Erythroblast (primary cell): ENCODE data around the gene WNT8A.
A peak's percentile ranks its signal among the peaks of the same experiment; 100 is the strongest.
"Not testable (repeated sequence)": the region's sequence is repeated elsewhere in the genome, so short reads cannot be mapped to it uniquely, and the experiment has no call there.

Experiments
- DNase-seq, 2 experiments: peaks; one replicate each; lab custom pipeline; 2025; lab: John Stamatoyannopoulos, UW
- GATA1 ChIP-seq: IDR thresholded peaks from 2 replicates; pipeline ENCODE4 v1.6.1; 2011; ENCODE audit warnings: low read depth, mild to moderate bottlenecking, control low read depth, low read length, moderate library complexity
- POLR2A ChIP-seq: IDR thresholded peaks from 2 replicates; pipeline ENCODE4 v1.6.1; 2011; ENCODE audit warnings: mild to moderate bottlenecking, low read length

WNT8A gene

DNA sequence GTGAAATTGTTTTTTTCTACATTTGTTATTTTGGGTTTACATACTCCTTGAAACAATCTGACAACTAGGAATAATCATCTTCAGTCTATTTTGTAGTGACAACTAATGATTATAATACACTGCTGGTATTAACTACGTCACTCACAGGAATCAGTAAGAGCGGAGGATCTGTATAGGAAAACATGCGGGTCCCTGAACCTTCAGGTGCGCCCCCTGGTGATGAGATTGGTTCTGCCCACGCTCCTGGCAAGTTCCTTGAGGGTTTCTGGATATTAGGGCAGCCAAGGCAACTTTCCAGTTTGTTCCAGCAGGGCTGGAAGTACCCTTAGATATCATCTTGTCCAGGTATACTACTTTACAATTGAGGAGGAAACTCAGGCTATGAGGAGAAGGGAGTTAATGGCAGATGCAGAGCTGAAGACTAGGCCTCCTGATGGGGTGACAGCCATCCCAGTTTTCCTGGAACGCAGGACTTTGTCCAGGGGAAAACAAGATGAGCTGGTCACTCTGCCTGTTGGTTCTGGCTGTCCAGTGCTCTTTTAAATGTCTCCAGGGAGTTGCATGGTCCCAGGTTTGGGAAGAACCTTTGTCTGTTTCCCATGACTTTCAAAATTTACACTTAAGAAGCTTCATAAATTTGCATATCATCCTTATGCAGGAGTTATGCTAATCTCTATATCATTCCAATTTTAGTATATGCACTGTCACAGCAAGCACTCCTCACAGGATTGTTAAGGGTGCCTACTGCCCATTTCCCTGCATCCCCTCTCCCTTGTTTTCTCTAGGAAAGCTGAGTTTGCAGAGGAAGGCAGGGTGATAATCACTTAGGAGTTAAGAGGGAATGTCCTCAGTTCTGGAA lies 14.9 kb upstream of the WNT8A start:
- peak; percentile 77 to 87 for DNase-seq

DNA sequence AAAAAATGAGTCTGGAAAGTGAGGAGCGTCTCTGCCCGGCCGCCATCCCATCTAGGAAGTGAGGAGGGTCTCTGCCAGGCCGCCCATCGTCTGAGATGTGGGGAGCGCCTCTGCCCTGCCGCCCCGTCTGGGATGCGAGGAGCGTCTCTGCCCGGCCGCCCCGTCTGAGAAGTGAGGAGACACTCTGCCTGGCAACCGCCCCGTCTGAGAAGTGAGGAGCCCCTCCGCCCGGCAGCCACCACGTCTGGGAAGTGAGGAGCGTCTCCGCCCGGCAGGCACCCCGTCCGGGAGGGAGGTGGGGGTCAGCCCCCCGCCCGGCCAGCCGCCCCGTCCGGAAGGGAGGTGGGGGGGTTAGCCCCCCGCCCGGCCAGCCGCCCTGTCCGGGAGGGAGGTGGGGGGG lies 13.8 kb upstream of the WNT8A start:
- DNase-seq: not testable (repeated sequence)

More for the DNA sequence above, 14.9 kb upstream of the WNT8A start:
- TF ChIP-seq GATA1 (no peak), POLR2A (no peak)

DNA sequence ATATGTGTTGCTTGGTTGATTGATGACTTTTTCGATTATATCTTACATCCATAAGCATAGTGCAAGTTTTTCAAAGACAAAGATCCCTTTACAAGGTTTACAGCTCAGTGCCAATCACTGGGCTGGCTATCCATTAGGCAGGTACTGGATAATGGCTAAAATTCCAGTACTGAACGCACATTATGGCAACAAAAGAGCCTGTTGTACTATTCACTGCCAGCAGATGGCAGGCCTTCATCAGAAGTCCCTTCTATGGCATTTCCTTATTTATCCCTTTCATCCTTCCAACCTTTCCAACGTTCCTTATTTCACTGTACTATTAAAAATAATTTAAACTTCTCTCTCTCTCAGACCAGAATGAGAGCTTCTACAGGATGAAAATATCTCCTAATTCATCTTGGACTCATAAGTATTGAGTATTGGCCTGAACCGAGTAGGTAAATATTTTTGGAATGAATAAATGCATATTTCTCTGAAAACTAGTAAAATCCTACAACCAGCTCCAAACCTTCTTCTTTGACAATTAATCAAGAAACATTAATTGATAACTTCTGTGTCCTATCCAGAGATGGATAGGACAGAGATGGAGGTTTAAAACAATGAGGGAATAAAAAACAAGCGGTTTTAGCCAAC lies 6.7 kb upstream of the WNT8A start:
- peak; percentile 56 to 70 for DNase-seq
- TF ChIP-seq POLR2A (no peak), GATA1 (no peak)

DNA sequence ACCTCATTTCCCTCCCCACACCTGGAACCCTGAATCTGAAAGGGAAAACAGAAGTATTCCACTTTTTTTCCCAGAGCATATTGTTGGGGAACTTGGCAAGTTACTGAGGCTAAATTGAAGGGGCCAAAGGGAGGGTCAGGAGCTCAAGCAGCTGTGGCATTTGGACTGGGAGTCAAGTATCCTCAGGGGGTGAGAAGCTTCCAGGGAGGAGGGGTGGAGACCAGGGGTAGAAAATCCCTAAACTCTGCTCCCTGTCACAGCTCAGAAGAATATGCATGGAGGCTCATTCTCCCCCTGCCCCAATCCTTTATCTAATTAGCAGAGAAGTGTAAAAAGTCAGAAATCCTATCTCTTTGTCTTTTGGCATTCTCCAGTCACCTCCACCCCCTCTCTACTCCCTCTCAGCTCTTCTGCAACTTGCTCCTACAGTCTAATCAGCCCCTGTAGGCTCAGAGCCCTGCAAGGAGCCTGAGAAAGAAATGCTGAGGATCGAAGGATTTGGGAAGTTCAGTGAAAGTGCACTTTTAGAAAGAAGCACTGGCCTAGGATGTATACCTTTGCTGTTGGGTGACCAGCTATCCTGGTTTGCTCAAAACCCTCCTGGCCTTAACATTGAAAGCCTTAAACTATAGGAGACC lies 5.7 kb upstream of the WNT8A start:
- DNase-seq: no peak

DNA sequence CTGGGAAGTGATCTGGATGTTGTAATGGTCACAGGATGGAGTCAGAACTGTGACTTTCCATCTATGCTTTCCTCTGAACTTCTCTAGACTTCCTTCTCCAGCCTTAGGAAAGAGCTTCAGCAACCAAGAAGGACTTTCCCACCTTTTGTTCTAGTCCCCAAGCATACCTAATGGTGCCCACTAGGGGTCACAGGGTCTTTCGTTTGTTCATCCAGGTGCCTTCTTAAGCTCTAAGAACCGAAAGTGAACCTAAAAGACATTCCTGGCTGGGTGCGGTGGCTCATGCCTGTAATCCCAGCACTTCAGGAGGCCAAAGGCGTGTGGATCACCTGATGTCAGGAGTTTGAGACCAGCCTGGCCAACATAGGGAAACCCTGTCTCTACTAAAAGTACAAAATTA lies 1.8 kb upstream of the WNT8A start:
- TF ChIP-seq GATA1: no peak
- TF ChIP-seq POLR2A: no peak
- no peak for DNase-seq

More for the DNA sequence above, 5.7 kb upstream of the WNT8A start:
- no peak for TF ChIP-seq POLR2A

DNA sequence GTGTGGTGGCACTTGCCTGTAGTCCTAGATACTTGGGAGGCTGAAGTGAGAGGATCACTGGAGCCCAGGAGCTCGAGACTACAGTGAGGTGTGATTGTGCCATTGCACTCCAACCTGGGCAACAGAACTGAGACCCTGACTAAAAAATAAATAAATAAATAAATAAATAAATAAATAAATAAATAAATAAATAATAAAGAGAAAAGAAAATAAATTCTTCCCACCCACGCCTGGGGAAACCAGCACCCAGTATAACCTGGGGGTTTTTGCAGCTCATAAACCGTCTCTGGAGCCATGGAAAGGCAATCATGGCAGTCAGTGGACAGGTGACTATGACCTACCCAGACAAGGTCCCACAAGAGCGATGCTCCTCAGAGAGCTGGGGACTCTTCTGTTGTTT lies 7.9 kb downstream of the WNT8A start:
- no peak for DNase-seq
- TF ChIP-seq GATA1 (no peak), POLR2A (no peak)

DNA sequence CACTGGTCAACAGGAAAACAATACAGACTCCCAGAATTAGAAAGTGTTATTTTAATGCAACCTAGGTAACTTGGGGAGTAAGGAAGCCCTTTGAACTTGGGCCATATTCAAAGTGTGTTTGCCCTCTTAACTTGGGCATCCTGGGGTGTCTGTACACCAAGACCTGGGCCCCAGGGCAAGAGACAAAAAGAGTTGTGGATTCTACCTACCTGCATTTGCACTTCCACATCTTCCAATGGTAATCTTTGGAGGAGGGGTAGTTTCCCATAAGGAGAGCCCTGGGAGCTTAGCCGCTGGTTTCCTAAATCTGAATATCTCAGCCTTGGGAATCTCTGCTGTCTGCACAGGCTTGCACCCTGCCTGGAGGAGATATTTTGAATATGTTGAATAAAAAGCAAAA lies 8.5 kb downstream of the WNT8A start:
- DNase-seq: no peak
- TF ChIP-seq GATA1: no peak

DNA sequence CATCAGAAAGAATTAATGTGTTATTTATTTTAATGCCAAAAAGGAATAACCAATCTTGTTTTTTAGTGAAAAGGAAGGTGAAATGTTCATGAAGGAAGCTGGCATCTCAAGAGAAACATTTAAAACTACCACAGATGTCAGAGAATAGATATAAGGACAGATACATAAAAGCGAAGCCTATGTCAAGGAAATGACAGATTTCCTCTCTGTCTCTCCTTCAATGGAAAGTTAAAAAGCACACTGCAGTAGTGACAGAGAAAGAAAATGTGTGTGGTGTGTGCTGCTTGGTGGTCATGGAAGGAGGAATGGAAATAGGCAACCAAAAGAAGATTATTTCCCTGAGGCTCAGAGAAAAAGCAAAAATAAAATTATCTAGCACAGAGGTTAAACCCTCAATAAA lies 9.2 kb downstream of the WNT8A start:
- DNase-seq: no peak
- no peak for TF ChIP-seq POLR2A
- no peak for TF ChIP-seq GATA1

DNA sequence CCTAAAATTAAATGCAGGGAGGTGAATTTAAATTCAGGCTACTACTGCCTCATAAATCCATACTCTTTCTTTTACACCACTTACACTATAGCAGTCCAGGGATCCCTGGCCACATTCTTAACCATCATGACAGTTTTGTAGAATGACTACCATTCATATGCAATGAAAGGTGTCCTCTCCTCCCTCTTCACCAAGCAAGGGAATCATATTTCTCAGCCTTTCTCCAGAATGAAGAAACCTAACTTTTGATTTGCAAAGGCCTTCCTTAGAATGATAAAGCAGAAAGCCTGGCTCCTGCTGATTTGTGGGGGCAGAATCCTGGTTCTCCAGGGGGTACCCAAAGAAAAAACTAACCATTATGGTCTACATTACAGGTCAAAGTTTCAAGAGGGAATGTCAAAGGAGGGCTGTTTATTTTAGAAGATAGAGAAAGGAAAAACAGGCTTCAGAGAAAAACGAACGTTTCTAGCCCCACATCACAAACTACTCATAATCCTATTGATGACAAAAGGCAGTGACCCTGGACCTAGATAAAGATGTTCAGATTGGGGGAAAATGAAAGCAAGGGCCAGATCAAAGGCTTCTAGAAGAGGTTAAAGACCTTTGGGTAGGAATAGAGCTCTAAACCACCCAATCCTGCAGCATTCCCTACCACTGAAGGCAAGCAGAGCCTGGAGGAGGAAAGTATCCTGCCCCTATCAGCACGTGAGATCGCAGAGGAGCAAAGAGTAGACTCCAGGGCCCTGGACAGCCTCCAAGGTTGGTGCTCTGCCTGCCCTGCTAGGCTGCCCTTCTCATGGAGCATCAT lies 11.5 kb downstream of the WNT8A start:
- no peak for DNase-seq
- TF ChIP-seq POLR2A (no peak), GATA1 (no peak)

DNA sequence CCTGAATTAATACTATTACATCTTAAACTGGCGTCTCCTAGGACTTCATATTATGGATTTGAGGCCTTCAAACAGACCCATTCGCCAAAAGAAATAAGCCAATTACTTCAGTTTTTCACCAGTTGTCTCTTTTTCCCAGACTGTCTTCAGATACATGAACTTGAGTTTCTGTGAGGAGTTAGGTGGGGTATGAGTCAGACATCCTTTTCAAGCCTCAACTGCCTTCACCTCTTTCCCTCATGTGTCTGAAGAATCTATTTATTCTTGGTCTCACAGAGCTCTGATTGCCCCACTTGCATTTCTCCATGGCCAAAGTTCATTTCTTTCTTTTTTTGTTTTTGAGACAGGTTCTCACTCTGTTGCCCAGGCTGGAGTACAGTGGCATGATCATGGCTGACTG lies 12.5 kb downstream of the WNT8A start:
- DNase-seq: no peak
- TF ChIP-seq GATA1 (no peak), POLR2A (no peak)

DNA sequence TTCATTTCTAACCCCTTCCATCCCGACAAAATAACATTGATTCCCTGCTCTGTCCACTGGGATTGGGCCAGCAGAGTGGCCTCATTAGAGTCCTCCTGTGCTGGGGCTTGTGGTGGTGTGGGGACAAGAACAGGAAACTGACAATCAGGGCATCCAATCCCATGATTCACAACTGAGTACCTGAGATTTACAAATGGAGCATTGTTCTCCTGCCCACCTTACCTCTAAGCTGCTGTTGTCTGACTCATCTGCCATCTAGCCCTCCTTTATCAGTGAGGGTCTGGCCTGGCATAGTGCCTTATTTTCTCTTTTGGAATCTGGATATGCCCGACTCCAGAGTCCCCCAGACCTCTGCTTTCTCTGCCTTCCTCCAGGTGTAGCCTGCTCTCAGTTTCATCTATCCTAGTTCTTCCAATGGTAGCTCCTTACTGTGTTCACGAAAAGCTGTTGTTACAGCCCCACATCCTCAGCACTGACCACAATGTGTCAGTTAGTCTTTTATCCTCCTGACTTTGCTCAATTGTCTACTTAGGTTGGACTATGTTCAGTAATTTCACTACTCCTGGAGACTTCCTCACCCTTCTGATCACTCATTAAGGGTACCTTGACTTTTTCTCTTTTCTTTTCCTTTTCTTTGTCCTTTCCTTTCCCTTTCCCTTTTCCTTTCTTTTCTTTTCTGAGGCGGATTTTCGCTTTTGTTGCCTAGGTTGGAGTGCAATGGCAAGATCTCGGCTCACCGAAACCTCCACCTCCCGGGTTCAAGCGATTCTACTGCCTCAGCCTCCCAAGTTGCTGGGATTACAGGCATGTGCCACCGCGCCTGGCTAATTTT lies 13.4 kb downstream of the WNT8A start:
- DNase-seq: no peak
- TF ChIP-seq POLR2A: no peak
- no peak for TF ChIP-seq GATA1

DNA sequence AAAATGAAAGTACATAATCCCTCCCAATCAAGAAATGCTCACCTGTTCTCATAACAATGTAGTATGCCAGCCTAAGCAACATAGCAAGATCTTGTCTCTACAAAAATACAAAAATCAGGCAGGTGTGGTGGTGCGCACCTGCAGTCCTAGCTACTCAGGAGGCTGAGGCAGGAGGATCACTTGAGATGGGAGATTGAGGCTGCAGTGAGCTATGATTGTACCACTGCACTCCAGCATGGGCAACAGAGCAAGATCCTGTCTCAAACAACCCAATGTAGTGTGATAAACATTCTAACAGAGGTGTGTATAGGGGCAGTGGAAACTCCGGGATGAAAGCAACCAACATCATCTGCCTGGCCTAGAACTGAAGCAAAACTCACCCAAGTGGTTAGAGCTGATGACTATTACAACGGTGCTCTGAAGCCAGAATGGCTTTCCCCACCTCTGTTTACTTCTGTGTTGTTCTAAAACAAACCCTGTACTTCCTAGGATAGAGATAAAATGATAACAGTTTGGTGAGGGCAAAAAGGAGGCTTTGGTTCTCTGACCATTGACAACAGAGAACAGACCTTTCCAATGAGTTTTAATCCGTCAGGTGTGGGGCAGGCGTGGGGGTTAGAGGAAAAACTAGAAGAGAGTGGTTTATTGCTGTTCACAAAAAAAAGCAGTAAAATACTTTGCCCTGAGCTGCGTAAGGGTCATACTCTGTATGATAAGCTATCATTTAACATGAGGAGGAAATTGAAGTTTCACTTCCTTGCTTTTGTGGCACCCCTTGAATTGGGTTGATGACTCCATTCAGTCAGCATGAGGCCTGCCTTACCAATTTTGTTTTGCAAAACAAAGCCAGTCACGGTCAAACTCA lies 18.9 kb downstream of the WNT8A start:
- DNase-seq: no peak
- TF ChIP-seq GATA1 (no peak), POLR2A (no peak)

DNA sequence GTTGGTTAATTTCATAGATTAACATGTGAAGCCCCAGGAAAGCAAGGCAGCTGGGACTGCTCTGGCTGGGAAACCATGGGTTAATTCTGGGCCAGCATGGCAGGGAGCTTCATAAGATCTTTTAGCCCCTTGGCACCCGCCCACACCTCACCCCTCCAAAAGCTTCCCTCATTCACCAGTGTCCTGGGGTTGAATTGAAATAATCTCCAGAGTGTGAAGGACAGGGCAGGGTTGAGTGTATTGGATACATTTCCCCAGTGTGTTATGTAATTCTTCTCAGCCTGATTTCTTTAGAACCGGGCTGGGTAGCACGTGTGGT lies 19.4 kb downstream of the WNT8A start:
- DNase-seq: no peak
- no peak for TF ChIP-seq GATA1
- no peak for TF ChIP-seq POLR2A
